ENCODE results near the gene PEF1. TPM values are rescaled to one million over a fixed set of nuclear protein-coding genes. Genes with fewer than 3 reads are reported as not detected.

PEF1 gene
- total RNA-seq, 1 experiment from 2014 or later = 56.3 TPM

DNA sequence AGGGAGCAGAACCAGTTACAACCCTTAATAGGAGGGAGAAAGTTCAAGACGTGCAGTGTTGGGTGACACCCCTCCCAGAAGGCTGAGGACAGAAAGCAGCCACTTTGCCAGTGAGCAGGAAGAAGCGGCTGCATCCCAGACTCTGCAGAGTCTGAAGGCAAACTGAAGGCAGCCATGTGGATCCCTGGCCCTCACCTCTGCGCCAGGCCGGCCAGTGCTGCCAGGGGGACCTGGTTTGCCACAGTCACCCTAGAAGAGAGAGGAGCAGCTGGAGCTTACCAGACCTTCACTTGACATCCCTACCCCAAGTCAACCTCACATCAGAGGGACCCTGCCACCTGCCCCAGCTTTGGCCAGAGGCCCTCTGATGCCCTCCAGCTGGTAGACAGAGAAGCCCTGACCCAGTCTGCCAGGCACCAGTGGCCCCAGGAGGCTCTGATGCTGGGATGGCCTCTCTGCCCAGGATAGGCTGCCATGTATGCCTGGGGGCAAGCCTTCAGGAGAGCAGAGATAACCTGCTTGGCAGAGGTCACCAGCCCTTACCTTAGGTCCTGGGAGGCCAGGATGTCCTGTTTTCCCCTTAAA is 16.3 kb upstream of the PEF1 start:
- CTCF ChIA-PET = interaction anchor here (1.1 to 1.4 kb wide), 2 partner anchors 55 to 128 kb away, joined by 3 to 4 read pairs; no protein-coding TSS in a partner anchor
- H3K4me3 ChIP-seq (ENCODE audit: low read depth, low read length, poor library complexity, severe bottlenecking) = no peak overlapping the region
- POLR2A ChIA-PET (ENCODE audit: low non-redundant PET) = interaction anchor here (0.6 kb wide), 1 partner anchor 9 kb away, joined by 4 read pairs; no protein-coding TSS in a partner anchor
- no peaks in the 10 kb centered on the region for H3K4me1 ChIP-seq (ENCODE audit: insufficient read depth, low read length, poor library complexity, severe bottlenecking)
- TF ChIP-seq, protein P1, sequence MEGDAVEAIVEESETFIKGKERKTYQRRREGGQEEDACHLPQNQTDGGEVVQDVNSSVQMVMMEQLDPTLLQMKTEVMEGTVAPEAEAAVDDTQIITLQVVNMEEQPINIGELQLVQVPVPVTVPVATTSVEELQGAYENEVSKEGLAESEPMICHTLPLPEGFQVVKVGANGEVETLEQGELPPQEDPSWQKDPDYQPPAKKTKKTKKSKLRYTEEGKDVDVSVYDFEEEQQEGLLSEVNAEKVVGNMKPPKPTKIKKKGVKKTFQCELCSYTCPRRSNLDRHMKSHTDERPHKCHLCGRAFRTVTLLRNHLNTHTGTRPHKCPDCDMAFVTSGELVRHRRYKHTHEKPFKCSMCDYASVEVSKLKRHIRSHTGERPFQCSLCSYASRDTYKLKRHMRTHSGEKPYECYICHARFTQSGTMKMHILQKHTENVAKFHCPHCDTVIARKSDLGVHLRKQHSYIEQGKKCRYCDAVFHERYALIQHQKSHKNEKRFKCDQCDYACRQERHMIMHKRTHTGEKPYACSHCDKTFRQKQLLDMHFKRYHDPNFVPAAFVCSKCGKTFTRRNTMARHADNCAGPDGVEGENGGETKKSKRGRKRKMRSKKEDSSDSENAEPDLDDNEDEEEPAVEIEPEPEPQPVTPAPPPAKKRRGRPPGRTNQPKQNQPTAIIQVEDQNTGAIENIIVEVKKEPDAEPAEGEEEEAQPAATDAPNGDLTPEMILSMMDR (conservative IDR thresholded peaks at IDR 0.05; ENCODE audit: low read depth, low read length) = no peak
- no peak for TF ChIP-seq EZH2 (IDR thresholded peaks at IDR 0.05; ENCODE audit: borderline replicate concordance, low read depth, low read length, poor library complexity, severe bottlenecking)
- H3K9me3 ChIP-seq (ENCODE audit: low read depth, low read length, poor library complexity, severe bottlenecking) = no peaks in the 10 kb centered on the region
- H3K27ac ChIP-seq (ENCODE audit: low read depth, low read length, poor library complexity, severe bottlenecking) = no peak overlapping the region
- no peaks in the 10 kb centered on the region for H3K27me3 ChIP-seq (replicated peaks; ENCODE audit: insufficient read depth, low read depth, low read length, poor library complexity)
- no TSS peak for BruUV-seq (replicated peaks)
- H3K36me3 ChIP-seq (ENCODE audit: insufficient read depth, low read length, poor library complexity, severe bottlenecking) = no peaks in the 10 kb centered on the region
- DNase-seq (ENCODE audit: low spot score) = no peak
- intact Hi-C loops (cut with micrococcal nuclease; ENCODE audit: unreplicated experiment) = loop anchor here (5.0 kb wide), 2 partner anchors 126 to 301 kb away; no protein-coding TSS in a partner anchor

DNA sequence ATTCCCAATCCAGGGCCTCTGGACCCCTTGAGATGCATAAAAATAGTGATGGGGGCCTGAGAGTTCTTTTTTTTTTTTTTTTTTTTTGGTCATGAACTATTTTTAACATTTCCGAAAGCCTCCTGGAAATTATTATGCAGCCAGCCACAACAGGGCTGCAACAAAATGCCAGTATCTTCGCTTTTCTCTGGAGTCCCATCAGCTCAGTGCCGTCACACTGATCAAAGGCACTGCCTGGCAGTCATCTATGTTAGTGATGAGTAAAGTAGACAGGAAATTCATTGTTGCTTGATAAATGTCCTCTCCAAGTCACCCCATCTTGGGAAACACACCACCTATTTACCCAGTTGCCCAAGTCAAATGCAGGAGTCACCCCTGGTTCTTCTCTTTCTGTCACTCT is 15.2 kb upstream of the PEF1 start:
- no peaks in the 10 kb centered on the region for H3K36me3 ChIP-seq (ENCODE audit: insufficient read depth, low read length, poor library complexity, severe bottlenecking)
- no peaks in the 10 kb centered on the region for H3K27me3 ChIP-seq (replicated peaks; ENCODE audit: insufficient read depth, low read depth, low read length, poor library complexity)
- TF ChIP-seq, protein P1 (conservative IDR thresholded peaks at IDR 0.05; ENCODE audit: low read depth, low read length) = no peak
- TF ChIP-seq EZH2 (IDR thresholded peaks at IDR 0.05; ENCODE audit: borderline replicate concordance, low read depth, low read length, poor library complexity, severe bottlenecking) = no peak
- ChIA-PET POLR2A (ENCODE audit: low non-redundant PET) (no interaction called here), CTCF (no interaction called here)
- no TSS peak for BruUV-seq (replicated peaks)
- H3K4me3 ChIP-seq (ENCODE audit: low read depth, low read length, poor library complexity, severe bottlenecking) = no peak overlapping the region
- no peak overlapping the region for H3K27ac ChIP-seq (ENCODE audit: low read depth, low read length, poor library complexity, severe bottlenecking)
- H3K9me3 ChIP-seq (ENCODE audit: low read depth, low read length, poor library complexity, severe bottlenecking) = no peaks in the 10 kb centered on the region
- intact Hi-C loops (cut with micrococcal nuclease; ENCODE audit: unreplicated experiment) = loop anchor here (5.0 kb wide), 2 partner anchors 127 to 302 kb away; no protein-coding TSS in a partner anchor
- no peak for DNase-seq (ENCODE audit: low spot score)
- H3K4me1 ChIP-seq (ENCODE audit: insufficient read depth, low read length, poor library complexity, severe bottlenecking) = no peaks in the 10 kb centered on the region

DNA sequence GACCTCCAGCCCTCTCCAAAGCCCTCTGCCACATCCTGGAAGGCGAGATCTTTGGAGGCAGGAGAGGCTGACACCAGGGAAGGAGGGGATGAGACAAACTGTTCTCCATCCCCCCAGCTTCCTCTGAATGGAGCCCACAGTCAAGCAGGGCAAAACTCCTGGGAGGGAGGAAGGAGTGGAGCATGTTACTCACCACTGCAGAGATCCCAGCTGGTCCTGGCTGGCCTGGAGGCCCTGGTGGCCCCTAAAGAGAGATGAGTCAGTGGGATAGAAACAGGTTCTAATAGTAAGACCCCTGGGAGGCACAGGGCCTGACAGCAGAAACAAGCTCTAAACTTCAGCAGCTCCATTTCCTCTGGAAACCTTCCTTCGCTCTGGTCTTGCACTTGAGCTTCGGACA is 14.0 kb upstream of the PEF1 start:
- no peak for DNase-seq (ENCODE audit: low spot score)
- Histone ChIP-seq H3K4me1 (ENCODE audit: insufficient read depth, low read length, poor library complexity, severe bottlenecking) (no peaks in the 10 kb centered on the region), H3K4me3 (ENCODE audit: low read depth, low read length, poor library complexity, severe bottlenecking) (no peak overlapping the region), H3K36me3 (ENCODE audit: insufficient read depth, low read length, poor library complexity, severe bottlenecking) (no peaks in the 10 kb centered on the region), H3K9me3 (ENCODE audit: low read depth, low read length, poor library complexity, severe bottlenecking) (no peaks in the 10 kb centered on the region), H3K27me3 (replicated peaks; ENCODE audit: insufficient read depth, low read depth, low read length, poor library complexity) (no peaks in the 10 kb centered on the region), H3K27ac (ENCODE audit: low read depth, low read length, poor library complexity, severe bottlenecking) (no peak overlapping the region)
- POLR2A ChIA-PET (ENCODE audit: low non-redundant PET) = no interaction called here
- CTCF ChIA-PET = interaction anchor here (0.6 kb wide), 1 partner anchor 70 kb away, joined by 3 read pairs; no protein-coding TSS in a partner anchor
- BruUV-seq (replicated peaks) = no TSS peak
- intact Hi-C loops (cut with micrococcal nuclease; ENCODE audit: unreplicated experiment) = no loop called here
- TF ChIP-seq, protein P1 (conservative IDR thresholded peaks at IDR 0.05; ENCODE audit: low read depth, low read length) = no peak
- no peak for TF ChIP-seq EZH2 (IDR thresholded peaks at IDR 0.05; ENCODE audit: borderline replicate concordance, low read depth, low read length, poor library complexity, severe bottlenecking)

All from A673 (cell line).